T-helper 1 cell treated with Interleukin-12 subunit alpha and Interleukin-12 subunit beta and Interleukin-4 antibody, amounts not matched to agents 30 μg/mL and 1 μg/mL, for 36 hours (primary cell): ENCODE results near the gene APOF.
"Not testable (repeated sequence)": the region's sequence is repeated elsewhere in the genome, so short reads cannot be mapped to it uniquely, and the experiment has no call there.

Experiments used
- H3K27ac Mint-ChIP-seq: one replicate; pipeline ENCODE4 v1.8.0; 2021; ENCODE audit warnings: mild to moderate bottlenecking, mixed read lengths
- H3K27me3 Mint-ChIP-seq: one replicate; pipeline ENCODE4 v1.8.0; 2021; ENCODE audit warnings: low read depth, mixed read lengths
- H3K36me3 Mint-ChIP-seq: one replicate; pipeline ENCODE4 v1.8.0; 2021; ENCODE audit warnings: low read depth, mixed read lengths
- H3K4me1 Mint-ChIP-seq: one replicate; pipeline ENCODE4 v1.8.0; 2021; ENCODE audit warnings: low read depth, mixed read lengths
- H3K4me3 Mint-ChIP-seq: one replicate; pipeline ENCODE4 v1.8.0; 2021; ENCODE audit warnings: mild to moderate bottlenecking, moderate library complexity, mixed read lengths
- H3K9me3 Mint-ChIP-seq: one replicate; pipeline ENCODE4 v1.8.0; 2021; ENCODE audit warnings: mixed read lengths

The APOF gene

GRCh38 chr12:56330936-56331490 lies 31.6 kb downstream of the APOF start:
- H3K27me3 Mint-ChIP-seq, result no peaks in the 10 kb centered on the region
- H3K27ac Mint-ChIP-seq, result peak overlapping the region; percentile 58
- no peaks in the 10 kb centered on the region for H3K9me3 Mint-ChIP-seq
- H3K4me1 Mint-ChIP-seq, result peaks cover 21% of the 10 kb centered on the region
- H3K4me3 Mint-ChIP-seq, result no peak overlapping the region
- H3K36me3 Mint-ChIP-seq, result peaks cover 16% of the 10 kb centered on the region

- Mint-ChIP-seq H3K27me3 (no peaks in the 10 kb centered on the region), H3K9me3 (no peaks in the 10 kb centered on the region), H3K4me1 (peaks cover 4% of the 10 kb centered on the region), H3K4me3 (no peak overlapping the region), H3K36me3 (peaks cover 32% of the 10 kb centered on the region), H3K27ac (no peak overlapping the region)
Observed at GRCh38 chr12:56326533-56326932, 36.1 kb downstream of the APOF start.

- H3K4me3 Mint-ChIP-seq, result no peak overlapping the region
- H3K27me3 Mint-ChIP-seq, result no peaks in the 10 kb centered on the region
- H3K4me1 Mint-ChIP-seq, result peaks cover under 1% of the 10 kb centered on the region
- no peak overlapping the region for H3K27ac Mint-ChIP-seq
- H3K9me3 Mint-ChIP-seq, result no peaks in the 10 kb centered on the region
- peaks cover 29% of the 10 kb centered on the region for H3K36me3 Mint-ChIP-seq
Observed at GRCh38 chr12:56326126-56326525, 36.5 kb downstream of the APOF start.

GRCh38 chr12:56324206-56324605 lies 38.5 kb downstream of the APOF start:
- no peak overlapping the region for H3K4me3 Mint-ChIP-seq
- H3K27ac Mint-ChIP-seq, result no peak overlapping the region
- peaks cover 32% of the 10 kb centered on the region for H3K36me3 Mint-ChIP-seq
- H3K9me3 Mint-ChIP-seq, result no peaks in the 10 kb centered on the region
- H3K27me3 Mint-ChIP-seq, result no peaks in the 10 kb centered on the region
- peaks cover 1% of the 10 kb centered on the region for H3K4me1 Mint-ChIP-seq

- H3K9me3 Mint-ChIP-seq, H3K4me3 Mint-ChIP-seq, H3K4me1 Mint-ChIP-seq, H3K27ac Mint-ChIP-seq, H3K27me3 Mint-ChIP-seq: not testable (repeated sequence)
- peaks cover 24% of the 10 kb centered on the region for H3K36me3 Mint-ChIP-seq
Observed at GRCh38 chr12:56321610-56322009, 41.0 kb downstream of the APOF start.

GRCh38 chr12:56321027-56321426 lies 41.6 kb downstream of the APOF start:
- Mint-ChIP-seq H3K4me1 (peaks cover 8% of the 10 kb centered on the region), H3K27me3 (no peaks in the 10 kb centered on the region), H3K36me3 (peaks cover 20% of the 10 kb centered on the region), H3K9me3 (no peaks in the 10 kb centered on the region), H3K4me3 (no peak overlapping the region), H3K27ac (no peak overlapping the region)

- Mint-ChIP-seq H3K4me1 (peaks cover 15% of the 10 kb centered on the region), H3K9me3 (no peaks in the 10 kb centered on the region), H3K27me3 (no peaks in the 10 kb centered on the region), H3K27ac (no peak overlapping the region), H3K4me3 (no peak overlapping the region), H3K36me3 (peaks cover 8% of the 10 kb centered on the region)
Observed at GRCh38 chr12:56317675-56318074, 45.0 kb downstream of the APOF start.

GRCh38 chr12:56315622-56316473 lies 46.8 kb downstream of the APOF start, which contains the start of gene CNPY2:
Gene CNPY2, minus strand, starts transcription at chr12:56315988. Its CDS starts 771 bp downstream, at chr12:56315217.
- H3K9me3 Mint-ChIP-seq, result no peaks in the 10 kb centered on the region
- H3K27me3 Mint-ChIP-seq, result no peaks in the 10 kb centered on the region
- H3K36me3 Mint-ChIP-seq, result peaks cover 13% of the 10 kb centered on the region
- H3K27ac Mint-ChIP-seq, result peak within 1 kb of the TSS; percentile 96
- H3K4me1 Mint-ChIP-seq, result peaks cover 18% of the 10 kb centered on the region
- H3K4me3 Mint-ChIP-seq, result peak within 1 kb of the TSS; percentile 93

- Mint-ChIP-seq H3K27me3 (no peaks in the 10 kb centered on the region), H3K4me1 (peaks cover 18% of the 10 kb centered on the region)
Observed at GRCh38 chr12:56315249-56315621, 47.4 kb downstream of the APOF start.

GRCh38 chr12:56311003-56311402 lies 51.7 kb downstream of the APOF start:
- H3K27ac Mint-ChIP-seq, result no peak overlapping the region
- H3K9me3 Mint-ChIP-seq, result no peaks in the 10 kb centered on the region
- H3K27me3 Mint-ChIP-seq, result no peaks in the 10 kb centered on the region
- no peak overlapping the region for H3K4me3 Mint-ChIP-seq
- peaks cover 19% of the 10 kb centered on the region for H3K36me3 Mint-ChIP-seq
- H3K4me1 Mint-ChIP-seq, result peaks cover 10% of the 10 kb centered on the region

More at GRCh38 chr12:56315249-56315621, 47.4 kb downstream of the APOF start:
- peak overlapping the region; percentile 96 for H3K27ac Mint-ChIP-seq
- H3K4me3 Mint-ChIP-seq, result peak overlapping the region; percentile 93
- H3K36me3 Mint-ChIP-seq, result peaks cover 15% of the 10 kb centered on the region
- no peaks in the 10 kb centered on the region for H3K9me3 Mint-ChIP-seq
